H9 (cell line): ENCODE measurements around the gene CHN1. TPM values are rescaled to one million over a fixed set of nuclear protein-coding genes. Genes with fewer than 3 reads are reported as not detected.

Experiments used
- DNase-seq: peaks from one replicate; pipeline ENCODE4 v3.0.0-alpha.2; 2017
- H2AFZ ChIP-seq: one replicate; pipeline ENCODE4 v1.6.1; 2013; ENCODE audit warnings: mild to moderate bottlenecking, low read length, control low read depth, moderate library complexity
- H2AK5ac ChIP-seq: 2 replicates; pipeline ENCODE4 v1.6.1; 2013; ENCODE audit warnings: low read length, control low read depth, mixed read lengths; ENCODE audit not compliant: insufficient read length
- H2BK120ac ChIP-seq: one replicate; pipeline ENCODE4 v1.6.1; 2013; ENCODE audit warnings: low read depth, mild to moderate bottlenecking, low read length, control low read depth, inconsistent platforms; ENCODE audit not compliant: poor library complexity, severe bottlenecking
- H2BK12ac ChIP-seq: 2 replicates; pipeline ENCODE4 v1.6.1; 2013; ENCODE audit warnings: low read length, control low read depth, mixed read lengths, low read depth; ENCODE audit not compliant: insufficient read length
- H2BK15ac ChIP-seq: 2 replicates; pipeline ENCODE4 v1.6.1; 2013; ENCODE audit warnings: low read depth, low read length, control low read depth
- H2BK20ac ChIP-seq: one replicate; pipeline ENCODE4 v1.6.1; 2013; ENCODE audit warnings: low read depth, mild to moderate bottlenecking, low read length, control low read depth, inconsistent platforms; ENCODE audit not compliant: poor library complexity, severe bottlenecking
- H2BK5ac ChIP-seq: 2 replicates; pipeline ENCODE4 v1.6.1; 2013; ENCODE audit warnings: low read length, control low read depth, mixed read lengths; ENCODE audit not compliant: insufficient read length
- H3K14ac ChIP-seq: 2 replicates; pipeline ENCODE4 v1.6.1; 2013; ENCODE audit warnings: low read length, control low read depth; ENCODE audit not compliant: insufficient read depth
- H3K18ac ChIP-seq: 2 replicates; pipeline ENCODE4 v1.6.1; 2013; ENCODE audit warnings: low read depth, mild to moderate bottlenecking, mixed read lengths, low read length, control low read depth; ENCODE audit not compliant: insufficient read length
- H3K23ac ChIP-seq: 2 replicates; pipeline ENCODE4 v1.6.1; 2013; ENCODE audit warnings: low read length, control low read depth, mixed read lengths, low read depth; ENCODE audit not compliant: insufficient read length
- H3K23me2 ChIP-seq: 2 replicates; pipeline ENCODE4 v1.6.1; 2013; ENCODE audit warnings: low read depth, mild to moderate bottlenecking, mixed read lengths, low read length, control low read depth; ENCODE audit not compliant: insufficient read length, poor library complexity, severe bottlenecking
- H3K27ac ChIP-seq: 2 replicates; pipeline ENCODE4 v1.5.1; 2013; ENCODE audit warnings: low read length, control low read depth, mixed read lengths, low read depth; ENCODE audit not compliant: insufficient read length
- H3K27me3 ChIP-seq: 2 replicates; pipeline ENCODE4 v1.6.1; 2013; ENCODE audit warnings: low read length, control low read depth, inconsistent platforms; ENCODE audit not compliant: insufficient read depth
- H3K4ac ChIP-seq: 2 replicates; pipeline ENCODE4 v1.6.1; 2013; ENCODE audit warnings: low read depth, mild to moderate bottlenecking, control low read depth, inconsistent platforms, low read length, moderate library complexity
- H3K4me1 ChIP-seq: 2 replicates; pipeline ENCODE4 v1.6.1; 2013; ENCODE audit warnings: low read length, control low read depth, inconsistent platforms; ENCODE audit not compliant: insufficient read depth
- H3K4me2 ChIP-seq: 2 replicates; pipeline ENCODE4 v1.6.1; 2013; ENCODE audit warnings: low read length, control low read depth, mixed read lengths; ENCODE audit not compliant: insufficient read length, insufficient read depth
- H3K56ac ChIP-seq: 2 replicates; pipeline ENCODE4 v1.6.1; 2013; ENCODE audit warnings: low read depth, mild to moderate bottlenecking, mixed read lengths, low read length, control low read depth; ENCODE audit not compliant: insufficient read length
- H3K79me1 ChIP-seq: 2 replicates; pipeline ENCODE4 v1.6.1; 2013; ENCODE audit warnings: low read depth, mild to moderate bottlenecking, moderate library complexity, low read length, control low read depth, inconsistent platforms; ENCODE audit not compliant: insufficient read depth, poor library complexity, severe bottlenecking
- H3K79me2 ChIP-seq: 2 replicates; pipeline ENCODE4 v1.6.1; 2013; ENCODE audit warnings: low read length, control low read depth, inconsistent platforms; ENCODE audit not compliant: insufficient read depth
- H3K9ac ChIP-seq: 2 replicates; pipeline ENCODE4 v1.6.1; 2013; ENCODE audit warnings: low read length, control low read depth, mixed read lengths; ENCODE audit not compliant: insufficient read length; ENCODE audit errors: extremely low read depth
- H3K9me3 ChIP-seq: one replicate; pipeline ENCODE4 v1.6.1; 2013; ENCODE audit warnings: low read depth, low read length, inconsistent platforms; ENCODE audit not compliant: control insufficient read depth
- H3T11ph ChIP-seq: one replicate; pipeline ENCODE4 v1.6.1; 2013; ENCODE audit warnings: mild to moderate bottlenecking, low read length, control low read depth, inconsistent platforms
- H4K20me1 ChIP-seq: one replicate; pipeline ENCODE4 v1.6.1; 2013; ENCODE audit not compliant: control insufficient read depth, insufficient read length, insufficient read depth
- H4K5ac ChIP-seq: 2 replicates; pipeline ENCODE4 v1.6.1; 2013; ENCODE audit warnings: low read depth, mild to moderate bottlenecking, mixed read lengths, low read length, control low read depth; ENCODE audit not compliant: insufficient read length
- H4K8ac ChIP-seq: replicated peaks from 2 replicates; pipeline ENCODE4 v1.6.1; 2013; ENCODE audit warnings: low read length, control low read depth, mixed read lengths, low read depth; ENCODE audit not compliant: insufficient read length
- H4K91ac ChIP-seq: 2 replicates; pipeline ENCODE4 v1.6.1; 2013; ENCODE audit warnings: low read depth, mild to moderate bottlenecking, moderate library complexity, mixed read lengths, low read length, control low read depth; ENCODE audit not compliant: insufficient read length
- H3K27ac Mint-ChIP-seq, 3 experiments: 2 replicates in 2 of 3; 3 replicates in 1 of 3; pipeline ENCODE4 v1.8.0; 2020 to 2021; ENCODE audit warnings: mixed read lengths in 3 of 3, mild to moderate bottlenecking in 1 of 3, moderate library complexity in 1 of 3
- H3K27me3 Mint-ChIP-seq: 2 replicates; pipeline ENCODE4 v1.8.0; 2021; ENCODE audit warnings: low read depth, mild to moderate bottlenecking, moderate library complexity, mixed read lengths
- H3K36me3 Mint-ChIP-seq, 3 experiments: 2 replicates in 2 of 3; 3 replicates in 1 of 3; pipeline ENCODE4 v1.8.0; 2020 to 2021; ENCODE audit warnings: low read depth in 3 of 3, mixed read lengths in 3 of 3; ENCODE audit not compliant: insufficient read depth in 1 of 3
- H3K4me1 Mint-ChIP-seq, 2 experiments: 2 replicates each; pipeline ENCODE4 v1.8.0; 2020; ENCODE audit warnings: mixed read lengths in 2 of 2
- H3K4me3 Mint-ChIP-seq, 2 experiments: 2 replicates in 1 of 2; 3 replicates in 1 of 2; pipeline ENCODE4 v1.8.0; 2020 to 2021; ENCODE audit warnings: mild to moderate bottlenecking in 2 of 2, mixed read lengths in 2 of 2, moderate library complexity in 1 of 2
- H3K9me3 Mint-ChIP-seq, 2 experiments: 2 replicates in 1 of 2; 3 replicates in 1 of 2; pipeline ENCODE4 v1.8.0; 2020; ENCODE audit warnings: mild to moderate bottlenecking in 2 of 2, mixed read lengths in 2 of 2, moderate library complexity in 1 of 2
- CTCF ChIP-seq: fragments of 200-600 bp; sonication (generic); conservative IDR thresholded peaks from 3 replicates; pipeline ENCODE4 v1.8.0; 2021; ENCODE audit warnings: antibody characterized with exemption, mild to moderate bottlenecking
- WGBS: extraction: QIAGEN DNeasy Blood & Tissue Kit; methylation state at CpG from one replicate; pipeline ENCODE4 v1.1.7; 2013; ENCODE audit warnings: missing lambda C conversion rate, low lambda C conversion rate, mixed read lengths; ENCODE audit not compliant: insufficient read length; ENCODE audit errors: extremely low coverage; 5-methylcytosine and 5-hydroxymethylcytosine counted together
- total RNA-seq: library from RNA; stranded (reverse); gene quantifications from 2 replicates; pipeline ENCODE4 v1.2.1, GENCODE V29; 2021

The CHN1 gene
- total RNA-seq, 1 experiment from 2014 or later = 33.9 TPM

- no peak overlapping the region for H3K56ac ChIP-seq
- H2BK120ac ChIP-seq = no peak overlapping the region
- H3K14ac ChIP-seq = no peak overlapping the region
- no peak overlapping the region for H4K8ac ChIP-seq
- H3K79me1 ChIP-seq = no peaks in the 10 kb centered on the region
- no peaks in the 10 kb centered on the region for H3K9me3 ChIP-seq
- H3K4me2 ChIP-seq = no peak overlapping the region
- DNase-seq = no peak
- H2AK5ac ChIP-seq = no peak overlapping the region
- H3K23ac ChIP-seq = no peak overlapping the region
- Mint-ChIP-seq H3K4me1 (peaks cover 39 to 43% of the 10 kb centered on the region in 2 experiments), H3K4me3 (peak overlapping the region; percentile 88 to 92), H3K36me3 (peaks cover 0 to 1% (median 0%) of the 10 kb centered on the region in 3 experiments; a peak in 1 of 7 replicates), H3K27me3 (no peaks in the 10 kb centered on the region; the same call in 1 of the 2 replicates), H3K27ac (peak overlapping the region in 2 of 3 experiments; percentile 42 to 82; a peak in 2 of 7 replicates), H3K9me3 (no peaks in the 10 kb centered on the region; a peak in 1 of 5 replicates)
- no peaks in the 10 kb centered on the region for H3K27me3 ChIP-seq
- H3K79me2 ChIP-seq = peaks cover 6% of the 10 kb centered on the region; the same call in 1 of the 2 replicates
- H3T11ph ChIP-seq = no peak overlapping the region
- no peaks in the 10 kb centered on the region for H3K4me1 ChIP-seq
- no peak overlapping the region for H3K4ac ChIP-seq
- no peak overlapping the region for H2BK15ac ChIP-seq
- H2AFZ ChIP-seq = no peak overlapping the region
- no peaks in the 10 kb centered on the region for H4K20me1 ChIP-seq
- no peak overlapping the region for H3K27ac ChIP-seq
- no peak for TF ChIP-seq CTCF
- no CpG with 5 or more reads among the region's 2 CpGs for WGBS
- H3K23me2 ChIP-seq = peaks cover 3% of the 10 kb centered on the region
- no peak overlapping the region for H3K9ac ChIP-seq
- H3K18ac ChIP-seq = no peak overlapping the region
- H4K5ac ChIP-seq = no peak overlapping the region
- no peak overlapping the region for H2BK20ac ChIP-seq
- H4K91ac ChIP-seq = no peak overlapping the region
- H2BK5ac ChIP-seq = no peak overlapping the region
- no peak overlapping the region for H2BK12ac ChIP-seq
Measured at GRCh38 chr2:175006281-175006680, 1.1 kb upstream of the CHN1 start.
